ENCODE measurements around the gene GNB3.

The GNB3 gene

DNA sequence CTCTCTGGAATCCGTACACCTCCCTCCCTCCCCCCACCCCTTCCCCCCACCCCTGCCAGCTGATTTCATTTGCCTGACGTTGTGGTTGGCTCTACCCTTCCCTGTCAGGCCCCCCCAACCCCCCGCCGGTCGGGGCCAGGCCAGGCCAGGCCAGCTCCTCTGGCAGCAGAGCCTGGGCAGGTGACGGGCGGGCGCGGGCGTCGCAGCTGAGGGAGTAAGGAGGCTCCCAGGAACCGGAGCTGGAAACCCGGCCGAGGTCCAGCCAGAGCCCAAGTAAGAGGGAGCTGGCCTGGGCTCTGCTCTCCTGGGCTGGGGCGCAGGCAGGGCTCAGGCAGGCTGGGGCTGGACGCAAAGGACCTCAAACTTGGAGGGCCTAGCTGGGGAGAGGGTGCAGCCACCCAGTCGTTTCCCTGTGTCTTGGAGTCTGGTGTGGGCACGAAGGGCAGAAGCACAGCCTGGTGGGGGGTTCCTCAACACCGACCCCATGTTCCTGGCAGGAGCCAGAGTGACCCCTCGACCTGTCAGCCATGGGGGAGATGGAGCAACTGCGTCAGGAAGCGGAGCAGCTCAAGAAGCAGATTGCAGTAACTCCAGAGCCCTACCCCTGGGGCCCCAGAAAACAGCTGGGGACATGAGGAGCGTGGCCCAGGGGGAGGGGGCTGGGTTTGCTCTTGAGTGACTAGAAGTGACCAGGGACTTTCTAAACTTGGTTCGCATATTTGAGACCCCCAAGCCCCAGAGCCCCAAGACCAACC is at the start of gene GNB3:
Gene GNB3 (plus strand): TSS at position 165 of the 755 bp plus-strand sequence. CDS start 363 bp downstream, at position 528.
- TF ChIP-seq, protein P1, sequence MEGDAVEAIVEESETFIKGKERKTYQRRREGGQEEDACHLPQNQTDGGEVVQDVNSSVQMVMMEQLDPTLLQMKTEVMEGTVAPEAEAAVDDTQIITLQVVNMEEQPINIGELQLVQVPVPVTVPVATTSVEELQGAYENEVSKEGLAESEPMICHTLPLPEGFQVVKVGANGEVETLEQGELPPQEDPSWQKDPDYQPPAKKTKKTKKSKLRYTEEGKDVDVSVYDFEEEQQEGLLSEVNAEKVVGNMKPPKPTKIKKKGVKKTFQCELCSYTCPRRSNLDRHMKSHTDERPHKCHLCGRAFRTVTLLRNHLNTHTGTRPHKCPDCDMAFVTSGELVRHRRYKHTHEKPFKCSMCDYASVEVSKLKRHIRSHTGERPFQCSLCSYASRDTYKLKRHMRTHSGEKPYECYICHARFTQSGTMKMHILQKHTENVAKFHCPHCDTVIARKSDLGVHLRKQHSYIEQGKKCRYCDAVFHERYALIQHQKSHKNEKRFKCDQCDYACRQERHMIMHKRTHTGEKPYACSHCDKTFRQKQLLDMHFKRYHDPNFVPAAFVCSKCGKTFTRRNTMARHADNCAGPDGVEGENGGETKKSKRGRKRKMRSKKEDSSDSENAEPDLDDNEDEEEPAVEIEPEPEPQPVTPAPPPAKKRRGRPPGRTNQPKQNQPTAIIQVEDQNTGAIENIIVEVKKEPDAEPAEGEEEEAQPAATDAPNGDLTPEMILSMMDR (IDR thresholded peaks at IDR 0.05; ENCODE audit: low read depth, low read length): no peak
- DNase-seq (ENCODE audit: low read depth in 2 of 2): no peak
- H3K4me3 ChIP-seq (replicated peaks in 1 of 2; ENCODE audit: low read depth in 2 of 2, low read length in 2 of 2): no peak within 1 kb of the TSS

DNA sequence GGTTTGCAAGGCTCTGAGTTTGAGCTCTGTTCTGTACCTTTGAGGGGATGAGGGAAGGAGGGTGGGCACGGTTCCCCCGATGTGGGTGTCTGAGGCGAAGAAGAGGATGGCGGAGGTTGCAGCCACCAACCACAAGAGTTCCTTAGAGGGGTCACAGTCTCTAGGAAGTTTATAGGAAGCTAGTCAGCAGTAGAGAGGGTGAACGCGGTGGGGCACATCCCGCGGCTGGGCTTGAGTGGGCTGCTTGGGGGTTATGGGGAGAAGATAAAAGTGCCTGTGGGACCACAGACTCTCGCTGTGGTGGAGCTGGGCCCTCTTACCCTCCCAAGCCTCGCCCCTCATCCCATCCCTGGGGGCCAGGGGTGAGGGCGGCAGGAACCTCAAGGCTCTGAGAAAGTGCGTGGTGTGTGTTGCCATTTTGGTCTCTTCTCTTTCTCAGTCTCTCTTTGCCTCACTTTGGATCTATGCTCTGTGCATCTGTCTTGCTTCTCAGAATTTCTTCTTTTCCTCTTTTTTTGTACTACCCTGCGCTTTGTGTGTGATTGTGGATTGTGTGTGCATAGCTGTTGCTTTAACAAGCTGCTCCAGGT is 48.7 kb upstream of the GNB3 start:
- TF ChIP-seq, protein P1 (IDR thresholded peaks at IDR 0.05; ENCODE audit: low read depth, low read length): no peak
- H3K4me3 ChIP-seq (replicated peaks in 1 of 2; ENCODE audit: low read depth in 2 of 2, low read length in 2 of 2): no peak overlapping the region
- DNase-seq (ENCODE audit: low read depth in 2 of 2): no peak

DNA sequence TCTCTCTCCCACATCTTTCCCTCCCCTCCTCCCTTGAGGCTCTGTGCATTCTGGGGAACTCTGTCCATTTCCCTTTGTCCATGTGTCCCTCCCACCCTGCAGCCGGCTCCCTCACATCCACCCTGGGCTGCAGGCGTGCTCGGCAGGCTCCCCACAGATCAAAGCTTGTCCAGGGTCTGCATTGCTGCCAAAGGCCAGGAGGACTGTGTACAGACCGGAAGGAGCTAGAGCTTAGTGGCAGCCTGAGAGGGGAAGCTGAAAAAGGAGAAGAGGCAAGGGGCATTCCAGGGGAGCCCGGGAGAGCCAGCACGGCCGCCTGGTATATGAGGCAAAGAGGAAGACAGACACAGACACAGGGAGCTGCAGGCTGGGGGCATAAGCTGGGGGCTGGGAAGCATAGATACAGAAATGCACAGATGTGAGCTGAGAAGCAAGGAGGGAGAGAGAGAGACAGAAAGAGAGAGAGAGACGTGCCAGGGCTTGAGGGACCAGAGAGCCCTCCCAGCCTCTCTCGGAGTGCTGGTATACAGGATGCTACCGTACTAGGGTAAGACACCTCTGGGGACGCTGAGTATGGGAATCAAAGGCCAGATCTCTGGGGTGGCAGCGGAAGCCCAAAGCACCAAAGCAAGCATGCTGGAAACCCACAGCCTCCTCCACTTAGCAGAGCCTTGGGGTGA is 48.1 kb upstream of the GNB3 start:
- peak in 1 of 2 donors; percentile 23 for DNase-seq (ENCODE audit: low read depth in 2 of 2)
- no peak overlapping the region for H3K4me3 ChIP-seq (replicated peaks in 1 of 2; ENCODE audit: low read depth in 2 of 2, low read length in 2 of 2)
- TF ChIP-seq, protein P1 (IDR thresholded peaks at IDR 0.05; ENCODE audit: low read depth, low read length): no peak

DNA sequence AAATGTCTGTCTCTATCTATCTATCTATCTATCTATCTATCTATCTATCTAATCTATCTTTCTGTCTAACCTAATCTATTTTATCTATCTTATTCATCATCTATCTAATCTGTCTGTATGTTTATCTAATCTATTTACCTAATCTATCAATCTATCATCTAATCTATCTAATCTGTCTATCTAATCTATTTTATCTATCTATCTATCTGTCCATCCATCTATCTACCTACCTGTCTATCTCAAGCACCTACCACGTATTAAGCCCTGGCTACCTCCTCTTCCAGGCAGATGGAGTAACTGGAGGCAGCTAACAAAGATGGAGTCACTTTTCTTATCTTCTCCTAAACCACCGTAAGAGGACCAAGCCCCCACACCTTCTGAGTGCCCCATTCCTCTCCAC is 45.6 kb upstream of the GNB3 start:
- TF ChIP-seq, protein P1 (IDR thresholded peaks at IDR 0.05; ENCODE audit: low read depth, low read length): no peak
- no peak overlapping the region for H3K4me3 ChIP-seq (replicated peaks in 1 of 2; ENCODE audit: low read depth in 2 of 2, low read length in 2 of 2)
- DNase-seq (ENCODE audit: low read depth in 2 of 2): no peak

DNA sequence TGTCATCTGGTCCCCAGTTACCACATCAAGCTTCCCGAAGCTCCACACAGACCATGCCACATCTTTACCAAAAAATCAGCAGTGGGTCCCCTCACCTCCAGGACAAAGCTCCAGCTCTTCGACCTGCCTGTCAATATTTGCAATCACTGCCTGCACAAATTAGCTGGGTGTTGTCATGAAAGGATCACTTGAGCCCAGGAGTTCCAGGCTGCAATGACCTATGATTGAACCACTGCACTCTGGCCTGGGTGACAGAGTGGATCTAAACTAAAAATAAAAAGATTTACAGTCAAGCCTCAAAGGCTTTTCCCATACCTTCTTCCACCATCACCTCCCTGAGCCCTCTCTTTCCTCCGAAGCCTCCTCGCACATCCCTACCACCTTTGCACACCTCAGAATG is 44.1 kb upstream of the GNB3 start:
- DNase-seq (ENCODE audit: low read depth in 2 of 2): no peak
- no peak overlapping the region for H3K4me3 ChIP-seq (replicated peaks in 1 of 2; ENCODE audit: low read depth in 2 of 2, low read length in 2 of 2)
- TF ChIP-seq, protein P1 (IDR thresholded peaks at IDR 0.05; ENCODE audit: low read depth, low read length): no peak

DNA sequence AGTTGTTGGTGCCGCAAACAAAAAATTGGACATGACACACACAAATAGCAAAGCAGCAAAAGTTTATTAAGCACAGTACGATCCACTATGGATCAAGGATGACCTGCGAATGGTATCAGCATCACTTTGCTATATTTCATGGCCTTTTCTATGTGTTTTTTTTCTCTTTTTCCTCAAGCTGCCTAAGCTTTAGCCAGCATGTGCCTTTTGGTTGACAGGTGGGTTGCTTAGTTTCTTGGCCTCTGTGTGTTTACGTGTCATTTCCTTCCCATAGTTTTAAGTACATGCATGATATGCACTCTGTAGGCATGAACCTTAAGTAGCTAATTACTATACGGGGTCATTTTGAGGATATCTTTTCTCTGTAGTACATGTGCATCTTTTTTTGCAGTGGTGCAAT is 41.6 kb upstream of the GNB3 start:
- H3K4me3 ChIP-seq (replicated peaks in 1 of 2; ENCODE audit: low read depth in 2 of 2, low read length in 2 of 2): no peak overlapping the region

More for the DNA sequence above, 41.6 kb upstream of the GNB3 start:
- TF ChIP-seq, protein P1 (IDR thresholded peaks at IDR 0.05; ENCODE audit: low read depth, low read length): no peak
- no peak for DNase-seq (ENCODE audit: low read depth in 2 of 2)

Data from cardiac fibroblast (primary cell).